Fibroblast of lung (primary cell): ENCODE results near the gene SRC. TPM values are rescaled to one million over a fixed set of nuclear protein-coding genes. Genes with fewer than 3 reads are reported as not detected.

Experiments used
- DNase-seq, 2 donors: peaks; one replicate each; pipeline versions ENCODE4 v3.0.0 to v3.0.0-alpha.2; 2010; ENCODE audit warnings: low read depth in 2 of 2
- H2AFZ ChIP-seq: 2 replicates; pipeline ENCODE4 v1.5.1; 2012; ENCODE audit warnings: low read length, control low read depth, inconsistent platforms
- H3K27ac ChIP-seq: 2 replicates; pipeline ENCODE4 v1.5.1; 2011; ENCODE audit warnings: low read length, control low read depth; ENCODE audit not compliant: insufficient read depth
- H3K27me3 ChIP-seq: 2 replicates; pipeline ENCODE4 v1.5.1; 2011; ENCODE audit warnings: mild to moderate bottlenecking, low read length; ENCODE audit not compliant: control insufficient read depth, insufficient read depth
- H3K36me3 ChIP-seq: 2 replicates; pipeline ENCODE4 v1.5.1; 2011; ENCODE audit warnings: low read length; ENCODE audit not compliant: control insufficient read depth, insufficient read depth
- H3K4me1 ChIP-seq: 2 replicates; pipeline ENCODE4 v1.5.1; 2011; ENCODE audit warnings: low read length; ENCODE audit not compliant: control insufficient read depth, insufficient read depth; ENCODE audit errors: extremely low read depth
- H3K4me2 ChIP-seq: 2 replicates; pipeline ENCODE4 v1.5.1; 2011; ENCODE audit warnings: low read length, control low read depth; ENCODE audit not compliant: insufficient read depth; ENCODE audit errors: extremely low read depth
- H3K4me3 ChIP-seq, 4 experiments: fragments of 200-600 bp in 1 of 4; sonication (generic) in 1 of 4; replicated peaks in 1 of 4; 2 replicates each; pipeline ENCODE4 v1.5.1; 2011 to 2016; ENCODE audit warnings: low read length in 4 of 4, low read depth in 3 of 4, mild to moderate bottlenecking in 3 of 4, control low read depth in 2 of 4, inconsistent platforms in 1 of 4, mixed read lengths in 1 of 4; ENCODE audit not compliant: insufficient read depth in 1 of 4; ENCODE audit errors: control extremely low read depth in 1 of 4
- H3K79me2 ChIP-seq: 2 replicates; pipeline ENCODE4 v1.5.1; 2012; ENCODE audit warnings: mild to moderate bottlenecking, low read length, inconsistent platforms; ENCODE audit not compliant: control insufficient read depth, insufficient read depth
- H3K9ac ChIP-seq: 2 replicates; pipeline ENCODE4 v1.5.1; 2011; ENCODE audit warnings: mild to moderate bottlenecking, low read length, control low read depth; ENCODE audit not compliant: insufficient read depth
- H3K9me3 ChIP-seq: 2 replicates; pipeline ENCODE4 v1.5.1; 2012; ENCODE audit warnings: low read depth, low read length; ENCODE audit not compliant: control insufficient read depth, insufficient read depth
- H4K20me1 ChIP-seq: 2 replicates; pipeline ENCODE4 v1.5.1; 2011; ENCODE audit warnings: low read length; ENCODE audit not compliant: control insufficient read depth, insufficient read depth; ENCODE audit errors: extremely low read depth
- EZH2 ChIP-seq: IDR thresholded peaks from 2 replicates; pipeline ENCODE4 v1.5.1; 2012; ENCODE audit warnings: low read length, control low read depth, mild to moderate bottlenecking; ENCODE audit errors: missing control alignments
- polyA plus RNA-seq, 2 donors: library from polyadenylated mRNA; depleted of rRNA in 1 of 2; stranded (reverse) in 1 of 2; unstranded in 1 of 2; fragments of >200 nt; gene quantifications; 2 replicates each; pipeline ENCODE4 v1.2.1, GENCODE V29; 2011 to 2012; ENCODE audit warnings: missing spikeins in 1 of 2
- total RNA-seq: library from RNA; depleted of rRNA; stranded (reverse); fragments of >200 nt; gene quantifications from 2 replicates; pipeline ENCODE4 v1.2.1, GENCODE V29; 2014
- TF ChIP-seq, protein P1 (sequence below), 2 donors: IDR thresholded peaks in 1 of 2; conservative IDR thresholded peaks in 1 of 2; 1 replicate in 1 of 2; 2 replicates in 1 of 2; pipeline ENCODE4 v1.5.1; 2011 to 2012; ENCODE audit warnings: low read length in 2 of 2, control low read depth in 1 of 2, inconsistent platforms in 1 of 2, low read depth in 1 of 2, mild to moderate bottlenecking in 1 of 2

SRC gene
- total and polyA plus RNA-seq, 2 donors (not counting 1 experiment from before 2014, with no cell fraction given), result 17.8 to 20.3 TPM

DNA sequence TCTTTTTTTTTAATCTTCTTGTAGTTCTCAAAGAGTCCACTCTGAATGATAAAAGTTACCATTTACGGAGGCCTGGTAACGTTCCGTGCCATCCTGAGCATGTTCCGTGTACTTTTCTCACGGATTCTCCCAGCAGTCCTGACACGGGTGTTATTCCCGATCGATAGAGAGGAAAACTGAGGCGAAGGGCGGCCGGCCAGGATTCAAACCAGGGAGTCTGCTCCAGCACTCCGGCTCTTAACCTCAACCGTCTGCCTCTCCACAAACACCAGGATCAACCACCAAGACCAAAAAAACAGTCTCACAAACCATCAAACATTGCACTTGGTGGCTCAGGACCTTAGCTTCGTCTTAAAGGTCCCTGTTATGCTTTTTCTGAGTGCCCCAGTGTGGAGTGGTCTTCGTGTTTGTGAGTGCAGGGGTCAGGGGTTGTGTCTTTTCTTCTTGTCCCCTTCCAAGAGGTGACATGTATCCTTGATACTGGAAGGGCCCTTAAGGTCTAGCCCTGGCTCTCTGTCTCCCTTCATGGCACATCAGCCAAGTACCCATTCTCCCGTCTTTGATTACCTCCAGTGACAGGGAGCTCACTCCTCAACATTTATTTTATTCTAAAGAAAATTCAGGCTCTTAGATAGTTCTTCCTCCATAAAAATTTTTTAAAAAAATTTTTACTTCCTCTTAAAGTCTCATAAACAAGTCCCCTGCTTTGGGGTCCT is 35.1 kb downstream of the SRC start:
- no peak for DNase-seq

DNA sequence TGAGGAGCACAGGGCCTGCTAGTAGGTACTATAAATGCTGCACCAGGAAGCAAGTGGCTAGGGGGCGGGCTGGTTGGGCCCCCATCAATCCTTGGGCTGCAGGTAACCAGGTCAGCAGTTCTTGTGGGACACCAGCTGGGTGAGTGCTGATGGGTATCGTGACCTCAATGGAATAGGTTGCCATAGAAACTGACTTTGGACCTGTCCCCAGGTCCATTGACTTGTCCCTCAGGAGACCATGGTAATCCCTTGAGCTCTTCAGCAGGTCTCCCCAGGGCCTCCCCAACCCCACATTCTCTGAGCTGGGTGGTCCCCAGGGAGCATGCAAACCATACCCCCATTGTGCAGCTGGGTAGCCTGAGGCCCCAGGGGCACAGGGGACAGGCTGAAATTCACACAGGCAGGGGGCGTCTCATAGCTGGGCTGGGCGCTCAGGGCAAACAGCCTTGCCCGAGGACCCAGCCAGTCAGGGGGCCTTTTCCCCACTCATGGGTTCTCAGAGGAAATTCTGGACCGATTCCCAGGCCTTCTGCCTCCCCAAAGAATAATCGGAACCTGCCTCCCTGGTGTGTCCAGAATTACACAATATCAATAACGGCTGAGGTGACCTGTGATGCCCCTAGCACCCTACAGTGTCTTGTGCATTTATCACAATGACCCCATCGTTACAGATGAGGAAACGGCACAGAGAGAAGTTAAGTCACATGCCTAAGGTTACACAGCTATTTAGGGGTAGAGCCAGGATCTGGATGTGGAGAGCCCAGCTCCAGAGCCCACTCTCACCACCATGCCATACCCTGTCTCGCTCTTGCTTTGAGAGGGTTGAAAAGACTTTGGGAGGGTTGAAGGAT is 35.9 kb downstream of the SRC start:
- Histone ChIP-seq H3K4me3 (no peak overlapping the region), H2AFZ (no peak overlapping the region), H3K4me2 (no peak overlapping the region), H3K36me3 (peaks cover 15% of the 10 kb centered on the region), H3K4me1 (peaks cover 6% of the 10 kb centered on the region), H3K9me3 (no peaks in the 10 kb centered on the region), H3K79me2 (no peaks in the 10 kb centered on the region), H3K27ac (no peak overlapping the region), H4K20me1 (no peaks in the 10 kb centered on the region), H3K27me3 (no peaks in the 10 kb centered on the region), H3K9ac (no peak overlapping the region)
- no peak for DNase-seq
- TF ChIP-seq, protein P1, sequence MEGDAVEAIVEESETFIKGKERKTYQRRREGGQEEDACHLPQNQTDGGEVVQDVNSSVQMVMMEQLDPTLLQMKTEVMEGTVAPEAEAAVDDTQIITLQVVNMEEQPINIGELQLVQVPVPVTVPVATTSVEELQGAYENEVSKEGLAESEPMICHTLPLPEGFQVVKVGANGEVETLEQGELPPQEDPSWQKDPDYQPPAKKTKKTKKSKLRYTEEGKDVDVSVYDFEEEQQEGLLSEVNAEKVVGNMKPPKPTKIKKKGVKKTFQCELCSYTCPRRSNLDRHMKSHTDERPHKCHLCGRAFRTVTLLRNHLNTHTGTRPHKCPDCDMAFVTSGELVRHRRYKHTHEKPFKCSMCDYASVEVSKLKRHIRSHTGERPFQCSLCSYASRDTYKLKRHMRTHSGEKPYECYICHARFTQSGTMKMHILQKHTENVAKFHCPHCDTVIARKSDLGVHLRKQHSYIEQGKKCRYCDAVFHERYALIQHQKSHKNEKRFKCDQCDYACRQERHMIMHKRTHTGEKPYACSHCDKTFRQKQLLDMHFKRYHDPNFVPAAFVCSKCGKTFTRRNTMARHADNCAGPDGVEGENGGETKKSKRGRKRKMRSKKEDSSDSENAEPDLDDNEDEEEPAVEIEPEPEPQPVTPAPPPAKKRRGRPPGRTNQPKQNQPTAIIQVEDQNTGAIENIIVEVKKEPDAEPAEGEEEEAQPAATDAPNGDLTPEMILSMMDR (conservative IDR thresholded peaks at IDR 0.05 in 1 of 2, IDR thresholded peaks at IDR 0.05 in 1 of 2; ENCODE audit: low read depth in 1 of 2, low read length in 2 of 2), result no peak
- TF ChIP-seq EZH2, result no peak

More for the DNA sequence above, 35.1 kb downstream of the SRC start:
- no peaks in the 10 kb centered on the region for H3K27me3 ChIP-seq
- H3K36me3 ChIP-seq, result peaks cover 13% of the 10 kb centered on the region
- peaks cover 6% of the 10 kb centered on the region for H3K4me1 ChIP-seq
- H3K4me3 ChIP-seq, result no peak overlapping the region
- no peaks in the 10 kb centered on the region for H4K20me1 ChIP-seq
- TF ChIP-seq EZH2, result no peak
- TF ChIP-seq, protein P1 (conservative IDR thresholded peaks at IDR 0.05 in 1 of 2, IDR thresholded peaks at IDR 0.05 in 1 of 2; ENCODE audit: low read depth in 1 of 2, low read length in 2 of 2), result no peak
- H2AFZ ChIP-seq, result no peak overlapping the region
- H3K79me2 ChIP-seq, result no peaks in the 10 kb centered on the region
- no peak overlapping the region for H3K4me2 ChIP-seq
- H3K27ac ChIP-seq, result no peak overlapping the region
- H3K9ac ChIP-seq, result no peak overlapping the region
- no peaks in the 10 kb centered on the region for H3K9me3 ChIP-seq

- peaks cover 16% of the 10 kb centered on the region for H3K36me3 ChIP-seq
- no peaks in the 10 kb centered on the region for H4K20me1 ChIP-seq
- peaks cover 6% of the 10 kb centered on the region for H3K4me1 ChIP-seq
- H3K4me3 ChIP-seq, result no peak overlapping the region
- H3K27ac ChIP-seq, result no peak overlapping the region
- H3K79me2 ChIP-seq, result no peaks in the 10 kb centered on the region
- no peak for DNase-seq
- no peaks in the 10 kb centered on the region for H3K27me3 ChIP-seq
- no peak overlapping the region for H3K4me2 ChIP-seq
- H2AFZ ChIP-seq, result no peak overlapping the region
- TF ChIP-seq EZH2, result no peak
- TF ChIP-seq, protein P1 (conservative IDR thresholded peaks at IDR 0.05 in 1 of 2, IDR thresholded peaks at IDR 0.05 in 1 of 2; ENCODE audit: low read depth in 1 of 2, low read length in 2 of 2), result no peak
- H3K9ac ChIP-seq, result no peak overlapping the region
- H3K9me3 ChIP-seq, result no peaks in the 10 kb centered on the region
Observed at GRCh38 chr20:37382482-37383120, 36.7 kb downstream of the SRC start.
